Mammary epithelial cell (primary cell): Measurements from ENCODE around the gene PRCD.
"Not testable (repeated sequence)": the region's sequence is repeated elsewhere in the genome, so short reads cannot be mapped to it uniquely, and the experiment has no call there.

Experiments
- CTCF ChIP-seq, 2 donors: IDR thresholded peaks in 1 of 2; conservative IDR thresholded peaks in 1 of 2; 2 replicates each; pipeline ENCODE4 v1.5.1; 2011 to 2012; ENCODE audit warnings: inconsistent platforms in 2 of 2, low read length in 2 of 2, mild to moderate bottlenecking in 2 of 2, control low read depth in 1 of 2, low read depth in 1 of 2; ENCODE audit not compliant: insufficient read depth in 1 of 2; ENCODE audit errors: extremely low read depth in 1 of 2
- EZH2 ChIP-seq: IDR thresholded peaks from 2 replicates; pipeline ENCODE4 v1.6.1; 2012; ENCODE audit warnings: low read length, inconsistent platforms, borderline replicate concordance

DNA sequence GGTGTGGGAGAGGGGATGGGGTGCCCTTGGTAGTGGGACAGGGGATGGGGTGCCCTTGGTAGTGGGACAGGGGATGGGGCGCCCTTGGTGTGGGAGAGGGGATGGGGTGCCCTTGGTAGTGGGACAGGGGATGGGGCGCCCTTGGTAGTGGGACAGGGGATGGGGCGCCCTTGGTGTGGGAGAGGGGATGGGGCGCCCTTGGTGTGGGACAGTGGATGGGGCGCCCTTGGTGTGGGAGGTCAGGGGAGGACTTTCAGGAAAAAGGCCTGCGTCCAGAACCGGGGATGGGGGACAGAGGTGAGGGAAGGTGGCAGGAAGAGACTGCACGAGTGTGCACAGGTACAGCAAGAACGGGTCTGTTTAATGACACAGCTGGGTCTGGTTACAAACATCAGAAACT, 12.8 kb upstream of the PRCD start:
- TF ChIP-seq CTCF (conservative IDR thresholded peaks at IDR 0.05 in 1 of 2, IDR thresholded peaks at IDR 0.05 in 1 of 2; ENCODE audit: extremely low read depth in 1 of 2, insufficient read depth in 1 of 2, low read depth in 1 of 2, low read length in 2 of 2); EZH2: not testable (repeated sequence)
